ENCODE results near the gene ITPR1.

- TF ChIP-seq CTCF (conservative IDR thresholded peaks at IDR 0.05; ENCODE audit: low read length): no peak
- TF ChIP-seq EZH2phosphoT487 (IDR thresholded peaks at IDR 0.05; ENCODE audit: borderline replicate concordance, low read depth, low read length): no peak
Measured at GRCh38 chr3:4584456-4585249, 91.5 kb downstream of the ITPR1 start.
